ENCODE results near the gene RNF34.

- TF ChIP-seq EZH2phosphoT487 (IDR thresholded peaks at IDR 0.05; ENCODE audit: borderline replicate concordance, low read depth) (no peak), REST (IDR thresholded peaks at IDR 0.05; ENCODE audit: low read depth, low read length) (no peak), TAF1 (IDR thresholded peaks at IDR 0.05; ENCODE audit: borderline replicate concordance, low read depth, low read length) (no peak), CTCF (IDR thresholded peaks at IDR 0.05) (no peak)
Observed at GRCh38 chr12:121390856-121391255, 9.1 kb upstream of the RNF34 start.
